GM13976 (cell line): ENCODE results near the gene RGS7.
"Not testable (repeated sequence)": the region's sequence is repeated elsewhere in the genome, so short reads cannot be mapped to it uniquely, and the experiment has no call there.

ENCODE experiments used
- DNase-seq: peaks from one replicate; pipeline ENCODE4 v3.0.0; 2012; ENCODE audit warnings: low spot score
- CTCF ChIP-seq: IDR thresholded peaks from 2 replicates; pipeline ENCODE4 v1.5.1; 2012; ENCODE audit warnings: borderline replicate concordance, mild to moderate bottlenecking; ENCODE audit not compliant: insufficient read depth; ENCODE audit errors: extremely low read depth, missing control alignments, control extremely low read depth
- in situ Hi-C: fragments of 300-500 bp; cut with MboI; formaldehyde crosslinking; loops from one replicate; pipeline ENCODE4 v1.12.0; 2022; ENCODE audit warnings: low sequenced_read_pairs, mixed read lengths, inconsistent platforms; ENCODE audit not compliant: unreplicated experiment

The RGS7 gene

GRCh38 chr1:240909701-240910457 is 447.1 kb downstream of the RGS7 start:
- in situ Hi-C loops, result no loop called here
- TF ChIP-seq CTCF, result no peak
- no peak for DNase-seq

GRCh38 chr1:240906477-240906876 is 450.5 kb downstream of the RGS7 start:
- DNase-seq, result no peak
- no peak for TF ChIP-seq CTCF
- in situ Hi-C loops, result no loop called here

- in situ Hi-C loops, result no loop called here
- no peak for DNase-seq
- TF ChIP-seq CTCF, result no peak
These were observed 451.7 kb downstream of the RGS7 start for GRCh38 chr1:240905225-240905765.

- in situ Hi-C loops, DNase-seq: not testable (repeated sequence)
These were observed 461.6 kb downstream of the RGS7 start for GRCh38 chr1:240895424-240895823.

- TF ChIP-seq CTCF, result no peak
- in situ Hi-C loops, result no loop called here
- no peak for DNase-seq
These were observed 468.3 kb downstream of the RGS7 start for GRCh38 chr1:240888787-240889048.

GRCh38 chr1:240888039-240888786 is 468.8 kb downstream of the RGS7 start:
- peak; percentile 64 for DNase-seq
- TF ChIP-seq CTCF, result peak; percentile 68
- in situ Hi-C loops, result no loop called here

- TF ChIP-seq CTCF, result no peak
- in situ Hi-C loops, result no loop called here
These were observed 473.5 kb downstream of the RGS7 start for GRCh38 chr1:240883490-240883889.

GRCh38 chr1:240882656-240883308 is 474.2 kb downstream of the RGS7 start:
- in situ Hi-C loops, DNase-seq: not testable (repeated sequence)

More at GRCh38 chr1:240883490-240883889, 473.5 kb downstream of the RGS7 start:
- DNase-seq, result no peak
